KBM-7 (cell line): ENCODE results near the gene ITM2C.

Experiments
- DNase-seq: peaks from one replicate; pipeline ENCODE4 v3.0.0-alpha.2; 2015
- in situ Hi-C: fragments of 300-500 bp; cut with MboI; formaldehyde crosslinking; loops from 2 replicates; pipeline ENCODE4 v1.14.3; 2020; ENCODE audit warnings: low sequenced_read_pairs, low pct_unique_long_range_greater_than_20kb, mixed read lengths

Gene ITM2C

DNA sequence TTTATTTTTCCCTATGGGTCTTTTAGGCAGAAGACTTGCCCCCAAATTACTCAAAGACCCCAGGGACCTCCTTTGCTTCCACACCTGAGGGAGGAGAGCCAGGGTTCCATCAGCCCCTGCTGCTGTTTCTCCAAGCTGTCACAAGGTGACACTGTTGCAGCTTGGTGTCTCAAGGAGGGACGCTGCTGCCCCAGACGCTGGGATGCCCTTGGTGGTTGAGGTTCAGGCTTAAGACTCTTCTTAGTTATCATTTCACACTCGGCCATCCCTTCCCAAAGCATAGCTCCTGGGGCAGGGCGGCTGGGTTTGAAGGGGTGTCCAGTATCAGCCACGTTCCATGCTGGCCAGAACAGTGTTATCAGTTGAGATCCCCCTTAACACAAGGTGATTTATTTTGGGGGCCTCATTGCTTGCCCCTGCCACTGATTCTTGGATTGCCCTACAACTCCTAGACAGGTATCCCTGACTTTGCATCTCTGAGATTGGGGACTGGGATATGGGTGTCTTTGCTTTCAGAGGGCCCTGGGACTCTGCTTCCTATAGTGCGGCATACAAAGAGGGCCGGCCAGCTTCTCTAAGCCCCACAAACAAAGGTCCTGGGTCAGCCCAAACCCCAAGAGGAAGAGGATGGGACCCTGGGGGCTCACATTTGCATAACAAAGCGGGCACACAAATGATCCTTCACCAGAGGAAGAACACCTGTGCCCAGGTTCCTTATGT, 37.6 kb downstream of the ITM2C start:
- in situ Hi-C loops: no loop called here
- peak; percentile 74 for DNase-seq

DNA sequence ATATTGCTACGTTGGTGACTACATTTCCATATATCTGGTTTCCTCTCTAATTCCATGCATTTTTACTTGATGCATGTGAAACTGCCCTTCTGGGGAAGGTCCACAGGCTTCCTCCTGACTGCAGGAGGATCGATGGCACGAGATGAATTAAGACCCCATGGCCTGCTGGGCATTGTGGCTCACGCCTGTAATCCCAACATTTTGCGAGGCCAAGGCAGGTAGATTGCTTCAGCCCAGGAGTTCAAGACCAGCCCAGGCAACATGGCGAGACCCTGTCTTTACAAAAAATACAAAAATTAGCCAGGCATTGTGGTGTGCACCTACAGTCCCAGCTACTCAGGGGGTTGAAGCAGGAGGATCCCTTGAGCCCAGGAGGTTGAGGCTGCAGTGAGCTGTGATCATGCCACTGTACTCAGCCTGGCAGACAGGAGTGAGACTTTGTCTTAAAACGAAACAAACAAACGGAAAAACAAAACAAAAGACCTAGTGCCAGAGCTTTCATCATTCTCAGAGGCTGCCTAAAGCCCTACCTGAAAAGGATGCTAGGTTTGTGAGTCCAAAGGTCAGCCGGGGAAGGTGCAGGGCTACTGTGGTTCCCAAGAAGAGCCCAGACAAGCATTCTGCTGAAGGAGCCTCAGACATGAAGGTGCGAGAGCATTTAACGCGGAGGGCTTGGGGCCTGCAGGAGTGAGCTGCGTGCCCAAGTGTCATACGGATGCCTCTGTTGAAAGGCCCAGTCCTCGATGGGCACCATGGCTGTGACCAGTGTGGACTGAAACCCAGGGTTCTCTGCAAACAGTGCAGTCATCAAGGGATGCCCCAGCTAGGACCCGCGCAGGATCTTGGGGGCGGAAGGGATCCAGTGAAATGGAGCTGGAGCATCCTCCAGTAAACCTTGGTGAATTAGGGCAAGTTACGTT, 38.7 kb downstream of the ITM2C start:
- in situ Hi-C loops: no loop called here

DNA sequence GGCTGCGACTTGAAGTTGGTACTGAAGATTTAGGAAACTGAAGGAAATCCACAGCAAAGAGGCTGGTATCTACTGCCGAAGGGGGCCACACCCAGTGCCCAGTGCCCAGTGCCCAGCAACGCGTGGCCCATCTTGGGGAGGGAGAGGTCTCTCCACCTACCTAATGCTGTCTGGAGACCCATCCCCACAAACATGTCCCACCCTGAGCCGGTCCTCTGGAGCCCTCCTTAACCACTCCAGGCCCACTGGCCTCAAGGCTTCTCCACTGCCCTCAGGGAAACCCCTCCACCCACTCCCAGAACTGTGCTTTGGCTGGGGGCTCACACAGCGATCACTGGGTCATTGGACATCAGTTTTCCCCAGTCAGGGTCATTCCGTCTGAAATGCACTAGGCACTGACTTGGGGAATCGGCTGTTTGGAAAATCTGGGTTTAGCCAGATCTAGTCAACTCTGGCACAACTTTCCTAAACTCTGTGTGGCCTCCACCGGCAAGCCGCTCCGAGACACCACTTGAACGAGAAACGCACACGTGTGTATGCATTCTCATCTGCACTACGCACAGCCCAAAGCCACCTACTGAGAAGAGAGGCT, 40.2 kb downstream of the ITM2C start:
- in situ Hi-C loops: no loop called here
- no peak for DNase-seq

More for the DNA sequence above, 38.7 kb downstream of the ITM2C start:
- DNase-seq: no peak

DNA sequence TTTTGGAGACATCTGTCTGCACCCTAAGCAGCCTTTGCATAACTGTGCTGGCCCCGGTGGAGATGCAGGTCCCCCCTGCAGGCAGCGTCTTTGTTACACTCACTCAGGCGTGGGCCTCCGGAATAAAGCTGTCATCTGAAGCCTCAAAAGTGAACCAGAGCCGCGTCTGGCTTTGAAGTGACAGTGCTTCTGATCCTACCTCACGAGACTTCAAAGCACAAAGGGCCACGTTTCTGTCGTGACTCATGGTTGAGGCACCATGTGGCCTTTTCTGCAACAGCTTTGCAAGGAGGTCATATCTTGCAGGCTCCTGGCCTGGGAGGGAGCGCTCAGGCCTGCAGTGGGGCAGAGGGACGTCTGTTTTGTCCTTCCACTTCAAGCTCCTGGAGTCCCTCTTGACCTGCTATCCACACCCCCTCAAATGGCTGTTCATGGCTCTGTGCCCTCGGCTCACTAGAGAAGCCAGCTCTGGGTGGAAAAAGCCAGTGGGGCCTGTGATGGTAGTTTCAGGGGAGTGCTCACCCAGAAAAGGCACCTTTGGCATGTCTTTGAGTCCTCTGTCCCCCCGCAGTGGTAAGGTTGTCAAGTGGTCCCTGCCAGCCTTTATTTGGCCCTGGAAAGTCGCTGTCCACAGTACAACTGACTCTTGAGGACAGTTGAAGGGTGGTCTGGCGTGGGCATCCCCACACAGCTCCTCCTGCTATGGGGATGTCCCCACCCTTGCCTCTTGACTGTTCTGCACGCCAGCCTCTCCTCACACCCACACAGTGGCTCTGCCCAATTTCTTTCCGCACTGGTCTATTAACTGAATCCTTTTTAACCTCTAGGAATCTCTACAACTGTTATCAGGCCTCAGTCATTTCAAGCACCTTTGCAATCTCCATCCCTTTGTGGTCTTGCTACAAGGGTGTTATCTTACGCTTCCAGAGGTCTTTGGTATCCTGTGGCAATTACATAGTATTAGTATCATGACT, 41.0 kb downstream of the ITM2C start:
- no peak for DNase-seq
- in situ Hi-C loops: no loop called here

DNA sequence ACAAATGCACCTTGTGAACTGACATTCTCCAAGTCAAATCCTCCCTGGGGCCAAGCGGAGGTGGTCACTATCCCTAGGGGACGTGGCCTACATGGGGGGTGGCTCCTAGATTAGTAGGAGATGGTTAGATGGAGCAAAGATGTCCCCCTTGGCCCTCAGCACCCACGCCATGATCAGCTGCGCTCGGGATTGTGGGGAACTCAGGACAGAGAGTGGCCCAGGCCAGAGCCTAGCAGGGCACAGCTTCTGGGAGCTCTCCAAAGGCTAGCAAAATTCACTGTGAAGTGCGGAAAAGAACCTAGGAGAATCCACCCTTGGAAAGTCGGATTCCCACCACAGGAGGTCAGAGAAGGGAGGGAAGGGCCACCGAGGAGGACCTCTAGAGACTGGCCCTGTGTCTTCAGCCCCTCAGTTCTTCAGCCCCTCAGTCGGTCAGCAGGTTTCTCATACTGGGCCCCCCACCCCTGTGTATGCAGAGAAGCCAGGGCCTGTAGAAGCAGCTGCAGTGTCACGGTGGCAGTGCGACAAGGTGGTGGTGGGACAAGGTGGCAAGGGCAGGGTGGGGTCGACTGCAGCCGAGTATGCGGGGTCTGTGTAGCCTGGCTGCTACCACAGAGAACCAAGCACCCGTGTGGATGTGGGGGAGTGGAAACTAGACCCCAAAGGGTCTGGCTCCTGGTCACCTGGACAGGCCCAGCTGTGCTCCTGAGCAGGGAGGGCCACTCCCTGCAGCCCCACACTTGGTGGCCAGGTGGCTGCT, 41.9 kb downstream of the ITM2C start:
- in situ Hi-C loops: no loop called here
- no peak for DNase-seq

DNA sequence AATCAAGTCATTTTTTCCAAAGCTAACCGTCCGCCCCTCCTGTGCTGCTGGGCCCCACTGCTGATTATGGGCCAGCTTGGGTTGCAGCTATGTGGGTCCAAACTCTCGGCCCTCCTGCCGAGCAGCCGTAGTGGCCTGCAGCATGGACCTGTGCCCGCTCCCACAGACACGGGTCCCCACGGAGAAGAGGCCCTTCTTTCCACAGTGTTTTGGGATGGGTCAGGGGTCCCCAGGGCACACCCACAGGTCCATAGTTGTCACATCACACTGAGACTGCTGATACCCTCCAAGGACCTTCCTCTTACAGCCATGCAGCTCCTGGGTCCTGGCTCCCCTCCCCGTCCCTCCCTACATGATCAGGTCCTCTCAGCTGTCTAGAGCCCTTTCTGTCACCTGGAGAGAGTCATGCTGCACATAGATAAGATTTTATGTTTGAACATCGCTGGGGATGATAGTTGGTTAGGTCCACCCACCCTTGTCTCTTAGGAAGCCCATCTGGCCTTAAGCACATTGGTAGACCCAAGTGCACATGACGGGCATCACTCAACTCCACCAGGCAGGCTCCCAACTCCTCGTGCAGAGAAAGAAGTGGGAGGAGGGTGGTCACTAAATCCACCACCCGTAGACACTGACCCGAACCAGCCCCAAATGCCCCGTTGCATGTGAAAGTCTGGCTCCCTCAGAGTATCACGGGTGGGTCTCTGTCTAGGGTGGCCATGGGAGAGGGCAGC, 42.8 kb downstream of the ITM2C start:
- in situ Hi-C loops: no loop called here
- no peak for DNase-seq

DNA sequence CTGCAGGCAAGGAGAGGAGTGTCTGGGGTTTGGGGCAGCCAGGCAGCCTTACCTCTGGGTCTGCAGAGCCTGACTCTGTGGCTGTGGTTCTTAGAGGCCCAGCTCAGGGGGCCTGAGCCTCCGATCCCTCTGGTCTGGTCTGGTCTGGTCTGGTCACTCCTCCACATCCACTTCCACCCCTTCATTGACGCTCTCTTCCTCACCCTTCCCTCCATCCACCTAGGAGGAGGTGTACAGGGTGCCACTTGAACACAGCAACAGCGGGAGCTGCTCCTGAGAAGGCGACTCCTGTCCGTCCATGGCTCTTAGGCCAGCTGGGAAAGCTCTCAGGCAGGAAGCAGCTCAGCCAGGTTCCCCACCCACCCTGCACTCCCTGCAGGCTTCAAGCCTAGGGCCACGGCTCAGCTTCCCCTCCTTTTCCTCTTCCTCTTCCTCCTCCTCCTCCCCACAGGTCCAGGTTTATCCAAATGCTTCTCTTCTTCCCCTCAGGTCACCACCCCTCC, 43.4 kb downstream of the ITM2C start:
- no peak for DNase-seq
- in situ Hi-C loops: no loop called here

DNA sequence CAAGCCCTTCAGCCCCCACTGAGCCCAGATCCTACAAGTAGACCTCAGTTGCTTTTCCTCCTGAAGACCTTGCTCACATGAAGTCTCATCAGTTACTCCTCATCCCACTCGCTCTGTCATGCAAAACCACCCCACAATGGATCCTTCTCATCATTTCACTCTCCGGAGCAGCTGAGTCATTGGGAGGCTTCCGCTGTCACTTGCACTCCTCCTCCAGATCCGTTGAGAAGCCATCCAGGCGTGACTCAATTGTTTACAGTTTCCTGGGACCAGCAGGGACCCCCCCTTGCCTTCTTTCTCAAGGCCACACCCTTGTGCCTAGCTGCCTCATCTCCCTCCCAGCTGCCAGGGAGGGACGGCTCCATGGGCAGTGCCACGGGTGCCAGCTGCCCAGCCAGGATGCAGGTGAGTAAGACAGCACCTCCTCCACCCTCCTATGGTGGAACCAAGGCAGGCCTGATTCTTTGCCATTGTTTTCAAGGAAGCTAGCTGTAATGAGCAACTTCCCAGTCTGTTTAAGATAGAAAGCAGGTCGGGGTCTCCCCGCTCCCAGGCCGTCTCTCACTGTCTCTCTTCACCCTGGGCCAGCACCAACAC, 44.0 kb downstream of the ITM2C start:
- peak; percentile 92 for DNase-seq

DNA sequence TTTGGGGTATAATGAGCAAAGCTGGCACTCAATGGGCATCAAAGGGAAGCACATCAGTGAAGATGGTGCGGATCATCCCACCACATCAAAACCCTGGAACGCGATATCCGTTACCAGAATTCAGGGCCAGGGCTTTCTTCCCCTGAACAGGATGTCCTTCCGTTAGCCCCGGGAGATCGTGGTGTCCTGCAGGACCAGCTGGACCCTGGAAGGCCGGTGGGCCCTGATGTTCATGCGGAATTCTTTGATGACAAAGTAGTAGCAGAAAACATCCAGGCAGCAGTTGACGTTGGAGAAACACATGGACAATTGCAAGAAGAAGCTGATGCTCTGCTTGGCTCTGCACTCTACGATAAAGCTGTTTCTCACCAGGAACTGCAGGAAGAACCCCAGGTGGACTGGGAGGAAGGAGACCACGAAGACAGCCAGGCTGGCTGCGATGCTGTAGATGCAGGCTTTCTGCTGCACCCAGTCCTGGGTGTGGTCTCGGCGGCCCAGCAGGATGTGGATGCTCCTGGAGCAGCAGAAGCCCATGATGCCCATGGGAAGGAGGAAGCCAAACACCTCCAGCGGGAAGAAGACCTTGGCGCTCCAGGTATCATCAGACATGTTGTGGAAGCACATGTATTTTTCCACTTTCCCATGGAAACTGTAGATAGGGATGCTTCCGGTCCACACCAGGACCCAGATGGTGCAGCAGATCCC, 45.3 kb downstream of the ITM2C start:
- in situ Hi-C loops: loop anchor here (10.0 kb wide), 1 partner anchor 75 kb away; no protein-coding TSS in a partner anchor
- DNase-seq: no peak

More for the DNA sequence above, 44.0 kb downstream of the ITM2C start:
- in situ Hi-C loops: no loop called here

DNA sequence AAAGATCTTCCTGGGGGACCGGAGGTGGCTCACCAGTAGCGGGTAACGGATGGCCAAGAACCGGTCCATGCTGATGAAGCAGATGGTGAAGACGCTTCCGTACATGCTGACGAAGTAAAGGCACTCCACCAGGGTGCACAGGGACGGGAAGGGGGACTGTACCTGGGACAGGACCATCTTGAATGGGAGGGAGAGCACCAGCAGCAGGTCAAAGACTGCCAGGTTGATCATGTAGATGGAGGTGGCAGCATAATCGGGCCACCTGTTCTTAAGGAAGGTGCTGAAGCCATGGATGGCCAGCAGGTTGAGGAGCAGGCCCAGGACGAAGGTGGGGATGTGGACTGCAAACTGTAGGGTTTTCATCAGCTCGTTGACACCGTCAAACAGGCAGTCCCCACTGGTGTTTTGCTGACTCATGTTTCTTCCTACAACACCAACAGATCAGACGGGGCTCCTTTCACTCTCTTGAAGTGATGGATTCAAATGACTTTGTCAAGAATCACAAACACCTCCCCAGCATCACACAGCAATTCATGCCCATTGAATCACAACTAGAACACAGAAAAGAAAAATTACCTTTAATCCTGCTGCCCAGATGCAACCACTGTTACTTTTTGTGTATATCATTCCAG, 45.9 kb downstream of the ITM2C start:
- in situ Hi-C loops: loop anchor here (10.0 kb wide), 1 partner anchor 74 kb away; no protein-coding TSS in a partner anchor
- no peak for DNase-seq

DNA sequence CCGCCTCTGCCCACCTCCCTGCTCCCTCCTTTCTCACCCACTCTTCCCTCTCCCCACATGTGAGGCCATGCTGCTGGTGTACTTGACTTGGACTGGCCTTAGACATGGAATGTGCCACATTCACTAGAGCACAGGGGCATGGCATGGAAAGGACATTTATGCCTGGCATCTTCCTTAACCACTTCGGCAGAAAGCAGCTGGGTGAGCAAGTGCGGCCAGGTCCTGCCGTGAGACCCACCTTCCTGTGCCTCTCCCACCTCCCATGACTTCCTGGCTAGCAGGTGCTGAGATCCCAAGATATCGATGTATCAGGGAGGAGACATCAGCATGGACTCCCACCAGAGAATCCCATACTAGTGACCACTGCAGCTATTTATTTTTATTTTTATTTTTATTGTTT, 47.3 kb downstream of the ITM2C start:
- in situ Hi-C loops: loop anchor here (10.0 kb wide), 1 partner anchor 73 kb away; no protein-coding TSS in a partner anchor
- no peak for DNase-seq

DNA sequence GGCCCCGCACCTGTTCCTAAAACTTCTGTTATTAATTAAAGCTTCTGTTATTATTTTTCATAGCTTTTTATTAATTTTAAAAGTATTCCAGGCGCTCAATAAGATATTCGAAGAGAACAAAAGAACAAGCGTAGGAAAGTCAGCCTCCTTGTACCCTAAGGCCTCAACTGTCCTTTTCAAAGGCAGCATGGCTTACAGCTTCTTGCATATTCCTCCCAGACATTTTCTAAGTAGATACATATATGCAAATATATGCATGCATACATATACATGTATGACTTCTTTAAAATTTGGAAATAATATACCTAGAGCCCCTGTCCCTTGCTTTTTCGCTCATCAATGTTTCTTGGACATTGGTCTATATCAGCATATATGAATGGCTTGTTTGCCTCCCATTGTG, 48.0 kb downstream of the ITM2C start:
- no peak for DNase-seq
- in situ Hi-C loops: loop anchor here (10.0 kb wide), 1 partner anchor 72 kb away; no protein-coding TSS in a partner anchor

DNA sequence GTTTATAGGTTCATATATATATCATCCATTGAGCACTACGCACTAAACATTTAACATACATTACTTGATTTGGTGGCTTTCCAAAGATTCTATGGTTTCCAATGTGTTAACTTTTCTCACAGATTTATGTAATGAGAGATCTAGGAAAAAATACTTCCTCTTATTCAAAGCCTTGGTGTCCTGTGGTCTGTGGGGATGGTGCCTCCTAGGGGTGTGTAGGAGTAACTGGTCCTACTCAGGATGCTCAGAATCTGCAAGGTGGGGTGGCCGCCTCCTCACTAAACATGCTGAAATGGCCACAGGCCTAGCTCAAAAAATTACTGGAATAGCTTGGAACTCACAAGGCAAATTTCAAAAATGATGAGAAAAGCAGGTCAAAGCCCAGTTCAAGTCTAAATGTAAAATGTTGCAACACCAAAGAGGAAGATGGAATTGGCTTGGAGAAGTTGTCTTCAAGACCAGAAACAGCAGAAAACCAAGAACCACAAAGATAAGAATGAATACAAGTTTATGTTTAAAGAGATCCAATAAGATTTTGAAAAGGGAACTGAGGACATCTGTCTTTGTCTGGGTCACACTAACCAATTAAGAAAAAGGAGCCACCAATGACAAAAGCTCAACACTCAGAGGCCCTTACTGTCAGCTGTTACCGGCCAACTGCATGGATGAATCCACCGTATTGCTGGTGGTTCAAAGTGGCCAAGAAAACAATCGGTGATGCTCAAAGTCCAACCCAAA, 48.8 kb downstream of the ITM2C start:
- peak; percentile 81 for DNase-seq
- in situ Hi-C loops: loop anchor here (10.0 kb wide), 1 partner anchor 71 kb away; no protein-coding TSS in a partner anchor

DNA sequence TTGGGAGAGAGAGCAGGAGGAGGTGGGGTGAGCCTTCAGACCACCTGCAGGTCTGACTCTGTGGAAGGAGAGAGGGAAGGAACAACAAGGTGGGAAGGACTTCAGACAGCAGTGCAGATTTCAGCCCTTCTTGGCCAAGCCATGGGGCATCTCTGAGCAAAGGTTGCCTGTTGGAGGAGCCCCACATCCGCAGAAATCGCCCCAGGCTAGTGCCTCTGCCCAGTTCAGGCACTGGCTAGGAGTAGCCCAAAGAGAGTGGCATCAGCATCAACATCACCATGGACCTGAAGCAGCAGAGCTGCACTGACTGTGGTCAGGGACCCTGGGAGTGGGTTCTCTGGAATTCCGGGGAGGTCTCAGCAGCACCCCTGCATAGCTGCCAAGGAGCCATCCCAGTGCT, 50.1 kb downstream of the ITM2C start:
- DNase-seq: no peak
- in situ Hi-C loops: loop anchor here (10.0 kb wide), 1 partner anchor 70 kb away; no protein-coding TSS in a partner anchor

DNA sequence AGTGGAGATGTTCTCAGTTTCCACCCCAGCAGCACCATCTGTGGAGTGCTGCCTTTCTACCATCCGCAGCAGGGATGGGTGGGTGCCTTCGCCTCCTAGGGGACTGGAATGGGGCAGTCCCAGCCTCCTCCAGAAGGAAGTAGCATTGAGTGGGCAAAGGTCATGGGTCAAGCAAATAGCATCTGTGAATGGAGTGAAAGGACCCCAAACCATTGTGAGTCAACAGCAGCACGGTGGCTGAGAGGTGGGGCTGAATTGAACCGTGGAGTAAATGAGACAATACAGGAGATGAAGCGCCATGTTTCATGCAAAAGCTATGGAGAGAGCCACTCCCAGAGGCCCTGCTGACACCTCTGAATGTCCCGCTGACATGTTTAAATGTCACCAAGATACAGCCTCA, 50.6 kb downstream of the ITM2C start:
- no peak for DNase-seq
- in situ Hi-C loops: loop anchor here (10.0 kb wide), 1 partner anchor 69 kb away; no protein-coding TSS in a partner anchor
